Fibroblast of skin of abdomen (primary cell): ENCODE measurements around the gene ADAMTS17.

Source experiments
- DNase-seq: peaks from one replicate; pipeline ENCODE4 v3.0.0-alpha.2; 2013

Gene ADAMTS17

GRCh38 chr15:100220058-100220768, 121.6 kb downstream of the ADAMTS17 start:
- DNase-seq, result no peak

GRCh38 chr15:100218434-100218833, 123.3 kb downstream of the ADAMTS17 start:
- DNase-seq, result no peak

- DNase-seq, result no peak
Measured at GRCh38 chr15:100216182-100216581, 125.6 kb downstream of the ADAMTS17 start.

- DNase-seq, result no peak
Measured at GRCh38 chr15:100215843-100216169, 126.0 kb downstream of the ADAMTS17 start.

- no peak for DNase-seq
Measured at GRCh38 chr15:100215031-100215842, 126.5 kb downstream of the ADAMTS17 start.

- no peak for DNase-seq
Measured at GRCh38 chr15:100211855-100212850, 129.6 kb downstream of the ADAMTS17 start.

- no peak for DNase-seq
Measured at GRCh38 chr15:100210338-100210737, 131.4 kb downstream of the ADAMTS17 start.

GRCh38 chr15:100208921-100209603, 132.7 kb downstream of the ADAMTS17 start:
- no peak for DNase-seq

- no peak for DNase-seq
Measured at GRCh38 chr15:100207053-100207452, 134.7 kb downstream of the ADAMTS17 start.

GRCh38 chr15:100206643-100207042, 135.1 kb downstream of the ADAMTS17 start:
- no peak for DNase-seq

- no peak for DNase-seq
Measured at GRCh38 chr15:100205549-100206295, 136.1 kb downstream of the ADAMTS17 start.

GRCh38 chr15:100204771-100205170, 137.0 kb downstream of the ADAMTS17 start:
- DNase-seq, result no peak

GRCh38 chr15:100204211-100204610, 137.6 kb downstream of the ADAMTS17 start:
- no peak for DNase-seq

- DNase-seq, result no peak
Measured at GRCh38 chr15:100202309-100202960, 139.3 kb downstream of the ADAMTS17 start.

- DNase-seq, result peak; percentile 14
Measured at GRCh38 chr15:100201376-100202280, 140.1 kb downstream of the ADAMTS17 start.

- no peak for DNase-seq
Measured at GRCh38 chr15:100200287-100200880, 141.4 kb downstream of the ADAMTS17 start.

GRCh38 chr15:100199711-100200286, 142.0 kb downstream of the ADAMTS17 start:
- DNase-seq, result no peak

GRCh38 chr15:100198442-100198841, 143.3 kb downstream of the ADAMTS17 start:
- DNase-seq, result no peak
